HepG2 (cell line): ENCODE data around the gene GJC2. TPM values are rescaled to one million over a fixed set of nuclear protein-coding genes. Genes with fewer than 3 reads are reported as not detected.

Experiments
- HIVEP1 ChIP-seq: sonication (generic); formaldehyde crosslinking; IDR thresholded peaks from 2 replicates; pipeline ENCODE4 v1.4.0; 2020; ENCODE audit warnings: mild to moderate bottlenecking, missing genetic modification reagents
- MAZ ChIP-seq, 2 experiments: sonication (generic) in 1 of 2; formaldehyde crosslinking in 1 of 2; IDR thresholded peaks; 2 replicates each; pipeline versions ENCODE4 v1.5.0 to v1.6.1; 2012 to 2020; ENCODE audit warnings: low read depth in 2 of 2, mild to moderate bottlenecking in 2 of 2, borderline replicate concordance in 1 of 2, improper control_type of control experiment in 1 of 2, low read length in 1 of 2, missing genetic modification reagents in 1 of 2, moderate library complexity in 1 of 2
- MTA3 ChIP-seq: sonication (generic); formaldehyde crosslinking; IDR thresholded peaks from 2 replicates; pipeline ENCODE4 v1.4.0; 2020; ENCODE audit warnings: missing genetic modification reagents
- NCOA1 ChIP-seq: sonication (generic); formaldehyde crosslinking; IDR thresholded peaks from 2 replicates; pipeline ENCODE4 v1.9.0; 2021; ENCODE audit warnings: missing genetic modification reagents
- NONO ChIP-seq, 2 experiments: fragments of 450-650 bp in 1 of 2; sonication (generic) in 1 of 2; formaldehyde crosslinking in 1 of 2; IDR thresholded peaks in 1 of 2; conservative IDR thresholded peaks in 1 of 2; 2 replicates each; pipeline versions ENCODE4 v1.6.1 to v1.8.0; 2017 to 2022; ENCODE audit warnings: mild to moderate bottlenecking in 1 of 2, missing genetic modification reagents in 1 of 2, moderate library complexity in 1 of 2
- PATZ1 ChIP-seq: sonication (generic); formaldehyde crosslinking; IDR thresholded peaks from 2 replicates; pipeline ENCODE4 v1.4.0; 2020; ENCODE audit warnings: missing genetic modification reagents
- PHF21A ChIP-seq: sonication (generic); formaldehyde crosslinking; IDR thresholded peaks from 2 replicates; pipeline ENCODE4 v1.5.0; 2020; ENCODE audit warnings: mild to moderate bottlenecking, missing genetic modification reagents
- POGZ ChIP-seq: sonication (generic); formaldehyde crosslinking; IDR thresholded peaks from 2 replicates; pipeline ENCODE4 v1.4.0; 2020; ENCODE audit warnings: mild to moderate bottlenecking, missing genetic modification reagents
- SOX13 ChIP-seq, 3 experiments: fragments of 450-650 bp in 1 of 3; sonication (generic) in 1 of 3; formaldehyde crosslinking in 1 of 3; IDR thresholded peaks in 2 of 3; conservative IDR thresholded peaks in 1 of 3; 2 replicates each; pipeline versions ENCODE4 v1.5.0 to v1.6.1; 2016 to 2020; ENCODE audit warnings: antibody characterized with exemption in 1 of 3, mild to moderate bottlenecking in 1 of 3, missing compliant biosample characterization in 1 of 3, missing genetic modification reagents in 1 of 3, moderate library complexity in 1 of 3
- ZBTB7B ChIP-seq: sonication (generic); formaldehyde crosslinking; IDR thresholded peaks from 2 replicates; pipeline ENCODE4 v1.4.0; 2020; ENCODE audit warnings: missing genetic modification reagents
- ZNF333 ChIP-seq: sonication (generic); formaldehyde crosslinking; IDR thresholded peaks from 2 replicates; pipeline ENCODE4 v1.4.0; 2020; ENCODE audit warnings: mild to moderate bottlenecking, missing genetic modification reagents, borderline replicate concordance
- ZNF563 ChIP-seq: sonication (generic); formaldehyde crosslinking; IDR thresholded peaks from 2 replicates; pipeline ENCODE4 v1.8.0; 2022; ENCODE audit warnings: mild to moderate bottlenecking, moderate library complexity, missing genetic modification reagents
- ZNF589 ChIP-seq: sonication (generic); formaldehyde crosslinking; conservative IDR thresholded peaks from 2 replicates; pipeline ENCODE4 v1.8.0; 2022; ENCODE audit warnings: mild to moderate bottlenecking, moderate library complexity, missing genetic modification reagents
- ZNF615 ChIP-seq: sonication (generic); formaldehyde crosslinking; IDR thresholded peaks from 2 replicates; pipeline ENCODE4 v1.5.0; 2020; ENCODE audit warnings: mild to moderate bottlenecking, missing genetic modification reagents, borderline replicate concordance
- ZNF772 ChIP-seq: sonication (generic); formaldehyde crosslinking; IDR thresholded peaks from 2 replicates; pipeline ENCODE4 v1.5.0; 2020; ENCODE audit warnings: mild to moderate bottlenecking, missing genetic modification reagents
- ZNF792 ChIP-seq: IDR thresholded peaks from 2 replicates; pipeline ENCODE4 v1.6.1; 2016
- ZSCAN12 ChIP-seq: sonication (generic); formaldehyde crosslinking; IDR thresholded peaks from 2 replicates; pipeline ENCODE4 v1.9.0; 2021; ENCODE audit warnings: mild to moderate bottlenecking, missing genetic modification reagents
- ZSCAN31 ChIP-seq: sonication (generic); formaldehyde crosslinking; IDR thresholded peaks from 2 replicates; pipeline ENCODE4 v1.5.0; 2020; ENCODE audit warnings: low read depth, mild to moderate bottlenecking, missing genetic modification reagents
- polyA plus RNA-seq, 8 experiments: library from polyadenylated mRNA; depleted of rRNA in 3 of 8; stranded (reverse) in 7 of 8; unstranded in 1 of 8; fragments of >200 nt; fragmentation: Illumina TruSeq in 4 of 8; extraction: Trizol in 4 of 8; gene quantifications; 2 replicates each; pipeline versions ENCODE4 v1.2.1 to v1.2.3, GENCODE V29; 2011 to 2016; ENCODE audit warnings: low read depth in 4 of 8, missing spikeins in 1 of 8, mixed read lengths in 1 of 8; ENCODE audit not compliant: insufficient read depth in 1 of 8
- total RNA-seq, 5 experiments: library from RNA; depleted of rRNA; stranded (reverse); fragments of >200 nt; fragmentation: Illumina TruSeq; extraction: Trizol; gene quantifications; 2 replicates each; pipeline ENCODE4 v1.2.3, GENCODE V29; 2016; ENCODE audit warnings: low read depth in 1 of 5
- TF ChIP-seq, protein P1 (sequence below): sonication (generic); formaldehyde crosslinking; IDR thresholded peaks from 2 replicates; pipeline ENCODE4 v1.9.0; 2022; ENCODE audit warnings: missing genetic modification reagents, mild to moderate bottlenecking, borderline replicate concordance
- TF ChIP-seq, protein P2 (sequence below): sonication (generic); formaldehyde crosslinking; IDR thresholded peaks from 2 replicates; pipeline ENCODE4 v1.4.0; 2020; ENCODE audit warnings: missing genetic modification reagents

The GJC2 gene
- total and polyA plus RNA-seq, 2 of the 13 experiments (the other 11 are each of a cell fraction or from before 2014, with no cell fraction given): 1.6 to 3.8 TPM

GRCh38 chr1:228150461-228151179, 890 bp downstream of the GJC2 start (continued):
- TF ChIP-seq MAZ (IDR thresholded peaks at IDR 0.05; ENCODE audit: borderline replicate concordance, low read depth, low read length): no peak
- peak; percentile 55; the same call in 1 of the 2 replicates for TF ChIP-seq MAZ (CRISPR knock-in tag; IDR thresholded peaks at IDR 0.05; ENCODE audit: low read depth)
- TF ChIP-seq ZNF615 (CRISPR knock-in tag): no peak
- TF ChIP-seq ZNF333 (CRISPR knock-in tag): 0 out of 2 replicates have a peak, but pooled peaks have one; percentile 7
- peak; percentile 64 for TF ChIP-seq ZSCAN31 (CRISPR knock-in tag)
- no peak for TF ChIP-seq ZNF589 (CRISPR knock-in tag)
- no peak for TF ChIP-seq ZNF792
- TF ChIP-seq, protein P1, sequence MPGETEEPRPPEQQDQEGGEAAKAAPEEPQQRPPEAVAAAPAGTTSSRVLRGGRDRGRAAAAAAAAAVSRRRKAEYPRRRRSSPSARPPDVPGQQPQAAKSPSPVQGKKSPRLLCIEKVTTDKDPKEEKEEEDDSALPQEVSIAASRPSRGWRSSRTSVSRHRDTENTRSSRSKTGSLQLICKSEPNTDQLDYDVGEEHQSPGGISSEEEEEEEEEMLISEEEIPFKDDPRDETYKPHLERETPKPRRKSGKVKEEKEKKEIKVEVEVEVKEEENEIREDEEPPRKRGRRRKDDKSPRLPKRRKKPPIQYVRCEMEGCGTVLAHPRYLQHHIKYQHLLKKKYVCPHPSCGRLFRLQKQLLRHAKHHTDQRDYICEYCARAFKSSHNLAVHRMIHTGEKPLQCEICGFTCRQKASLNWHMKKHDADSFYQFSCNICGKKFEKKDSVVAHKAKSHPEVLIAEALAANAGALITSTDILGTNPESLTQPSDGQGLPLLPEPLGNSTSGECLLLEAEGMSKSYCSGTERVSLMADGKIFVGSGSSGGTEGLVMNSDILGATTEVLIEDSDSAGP: peak; percentile 50; the same call in 1 of the 2 replicates
- TF ChIP-seq ZNF772: peak; percentile 68; the same call in 1 of the 2 replicates
- TF ChIP-seq HIVEP1 (CRISPR knock-in tag): no peak
- TF ChIP-seq ZNF563 (CRISPR knock-in tag): 0 out of 2 replicates have a peak, but pooled peaks have one; percentile 11
- no peak for TF ChIP-seq NCOA1 (CRISPR knock-in tag)
- TF ChIP-seq ZSCAN12 (CRISPR knock-in tag): no peak
- no peak for TF ChIP-seq MTA3
- TF ChIP-seq, protein P2, sequence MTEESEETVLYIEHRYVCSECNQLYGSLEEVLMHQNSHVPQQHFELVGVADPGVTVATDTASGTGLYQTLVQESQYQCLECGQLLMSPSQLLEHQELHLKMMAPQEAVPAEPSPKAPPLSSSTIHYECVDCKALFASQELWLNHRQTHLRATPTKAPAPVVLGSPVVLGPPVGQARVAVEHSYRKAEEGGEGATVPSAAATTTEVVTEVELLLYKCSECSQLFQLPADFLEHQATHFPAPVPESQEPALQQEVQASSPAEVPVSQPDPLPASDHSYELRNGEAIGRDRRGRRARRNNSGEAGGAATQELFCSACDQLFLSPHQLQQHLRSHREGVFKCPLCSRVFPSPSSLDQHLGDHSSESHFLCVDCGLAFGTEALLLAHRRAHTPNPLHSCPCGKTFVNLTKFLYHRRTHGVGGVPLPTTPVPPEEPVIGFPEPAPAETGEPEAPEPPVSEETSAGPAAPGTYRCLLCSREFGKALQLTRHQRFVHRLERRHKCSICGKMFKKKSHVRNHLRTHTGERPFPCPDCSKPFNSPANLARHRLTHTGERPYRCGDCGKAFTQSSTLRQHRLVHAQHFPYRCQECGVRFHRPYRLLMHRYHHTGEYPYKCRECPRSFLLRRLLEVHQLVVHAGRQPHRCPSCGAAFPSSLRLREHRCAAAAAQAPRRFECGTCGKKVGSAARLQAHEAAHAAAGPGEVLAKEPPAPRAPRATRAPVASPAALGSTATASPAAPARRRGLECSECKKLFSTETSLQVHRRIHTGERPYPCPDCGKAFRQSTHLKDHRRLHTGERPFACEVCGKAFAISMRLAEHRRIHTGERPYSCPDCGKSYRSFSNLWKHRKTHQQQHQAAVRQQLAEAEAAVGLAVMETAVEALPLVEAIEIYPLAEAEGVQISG: peak; percentile 26
- peak; percentile 65 for TF ChIP-seq PHF21A (CRISPR knock-in tag)
- TF ChIP-seq PATZ1: peak; percentile 74; the same call in 1 of the 2 replicates
- no peak for TF ChIP-seq NONO (IDR thresholded peaks at IDR 0.05)
- TF ChIP-seq NONO (CRISPR knock-in tag; conservative IDR thresholded peaks at IDR 0.05): peak; percentile 41; the same call in 1 of the 2 replicates
- peak; percentile 68; the same call in 1 of the 2 replicates for TF ChIP-seq ZBTB7B (CRISPR knock-in tag)
- 0 out of 2 replicates have a peak, but pooled peaks have one; percentile 17 for TF ChIP-seq POGZ
- TF ChIP-seq SOX13 (IDR thresholded peaks at IDR 0.05): no peak
- TF ChIP-seq SOX13 (CRISPR knock-in tag; conservative IDR thresholded peaks at IDR 0.05 in 1 of 2, IDR thresholded peaks at IDR 0.05 in 1 of 2): 0 out of 4 replicates have a peak, but pooled peaks of 1 of the 2 experiments have one; percentile 22
